Activated CD4-positive, alpha-beta T cell treated with anti-CD3 and anti-CD28 coated beads, Interleukin-2, amount 50 U/mL, for 4 hours (primary cell): Measurements from ENCODE around the gene NTM.

ENCODE experiments used
- DNase-seq, 2 experiments: peaks; one replicate each; pipeline ENCODE4 v3.0.0-alpha.2; 2020

The NTM gene

GRCh38 chr11:131692961-131693360 lies 322.5 kb downstream of the NTM start:
- DNase-seq: no peak

GRCh38 chr11:131693756-131694155 lies 323.3 kb downstream of the NTM start:
- DNase-seq: no peak

- peak; percentile 15 to 18 for DNase-seq
Measured at GRCh38 chr11:131694526-131695424, 324.4 kb downstream of the NTM start.

GRCh38 chr11:131695889-131696429 lies 325.5 kb downstream of the NTM start:
- no peak for DNase-seq

GRCh38 chr11:131696690-131697089 lies 326.3 kb downstream of the NTM start:
- no peak for DNase-seq

- DNase-seq: no peak
Measured at GRCh38 chr11:131703311-131703710, 332.9 kb downstream of the NTM start.

GRCh38 chr11:131704682-131705081 lies 334.3 kb downstream of the NTM start:
- DNase-seq: no peak

- no peak for DNase-seq
Measured at GRCh38 chr11:131710511-131710910, 340.1 kb downstream of the NTM start.

GRCh38 chr11:131712897-131713296 lies 342.5 kb downstream of the NTM start:
- no peak for DNase-seq

- DNase-seq: no peak
Measured at GRCh38 chr11:131713529-131714134, 343.2 kb downstream of the NTM start.

GRCh38 chr11:131717616-131718015 lies 347.2 kb downstream of the NTM start:
- DNase-seq: no peak

GRCh38 chr11:131723088-131723487 lies 352.7 kb downstream of the NTM start:
- no peak for DNase-seq

- DNase-seq: no peak
Measured at GRCh38 chr11:131724436-131724975, 354.1 kb downstream of the NTM start.

GRCh38 chr11:131734871-131735270 lies 364.5 kb downstream of the NTM start:
- DNase-seq: no peak

- no peak for DNase-seq
Measured at GRCh38 chr11:131737357-131737756, 366.9 kb downstream of the NTM start.

- DNase-seq: no peak
Measured at GRCh38 chr11:131739243-131739882, 368.9 kb downstream of the NTM start.

GRCh38 chr11:131744847-131745246 lies 374.4 kb downstream of the NTM start:
- no peak for DNase-seq

- DNase-seq: no peak
Measured at GRCh38 chr11:131745405-131745804, 375.0 kb downstream of the NTM start.

- DNase-seq: no peak
Measured at GRCh38 chr11:131746201-131746600, 375.8 kb downstream of the NTM start.

GRCh38 chr11:131748151-131749050 lies 378.0 kb downstream of the NTM start:
- DNase-seq: peak in 1 of 2 experiments; percentile 1

- no peak for DNase-seq
Measured at GRCh38 chr11:131749101-131749500, 378.7 kb downstream of the NTM start.

- DNase-seq: no peak
Measured at GRCh38 chr11:131750152-131750551, 379.7 kb downstream of the NTM start.
